K562 (cell line): Measurements from ENCODE around the gene SEH1L.

Experiments used
- BHLHE40 ChIP-seq: IDR thresholded peaks from 2 replicates; pipeline ENCODE4 v1.6.1; 2011; ENCODE audit warnings: low read length, improper control_type of control experiment
- BRCA1 ChIP-seq, 2 experiments: fragments of 450-650 bp in 1 of 2; sonication (generic) in 1 of 2; formaldehyde crosslinking in 1 of 2; IDR thresholded peaks; 2 replicates each; pipeline versions ENCODE4 v1.5.0 to v1.6.1; 2017 to 2020; ENCODE audit warnings: mild to moderate bottlenecking in 1 of 2, missing genetic modification reagents in 1 of 2
- ERF ChIP-seq: fragments of 450-650 bp; formaldehyde crosslinking; IDR thresholded peaks from 2 replicates; pipeline ENCODE4 v1.4.0; 2020; ENCODE audit warnings: mild to moderate bottlenecking, mixed read lengths
- POLR2A ChIP-seq: fragments of 450-650 bp; conservative IDR thresholded peaks from 2 replicates; pipeline ENCODE4 v1.6.1; 2016
- TF ChIP-seq, protein P1 (sequence below), 2 experiments: fragments of 450-650 bp; formaldehyde crosslinking in 1 of 2; IDR thresholded peaks; 2 replicates each; pipeline versions ENCODE4 v1.4.0 to v1.6.1; 2014 to 2020; ENCODE audit warnings: mild to moderate bottlenecking in 2 of 2, borderline replicate concordance in 1 of 2, low read depth in 1 of 2
- TF ChIP-seq, protein P2 (sequence below): fragments of 250-450 bp; sonication (Bioruptor Pico); IDR thresholded peaks from 2 replicates; pipeline ENCODE4 v1.5.0; 2020; ENCODE audit warnings: mild to moderate bottlenecking, borderline replicate concordance

DNA sequence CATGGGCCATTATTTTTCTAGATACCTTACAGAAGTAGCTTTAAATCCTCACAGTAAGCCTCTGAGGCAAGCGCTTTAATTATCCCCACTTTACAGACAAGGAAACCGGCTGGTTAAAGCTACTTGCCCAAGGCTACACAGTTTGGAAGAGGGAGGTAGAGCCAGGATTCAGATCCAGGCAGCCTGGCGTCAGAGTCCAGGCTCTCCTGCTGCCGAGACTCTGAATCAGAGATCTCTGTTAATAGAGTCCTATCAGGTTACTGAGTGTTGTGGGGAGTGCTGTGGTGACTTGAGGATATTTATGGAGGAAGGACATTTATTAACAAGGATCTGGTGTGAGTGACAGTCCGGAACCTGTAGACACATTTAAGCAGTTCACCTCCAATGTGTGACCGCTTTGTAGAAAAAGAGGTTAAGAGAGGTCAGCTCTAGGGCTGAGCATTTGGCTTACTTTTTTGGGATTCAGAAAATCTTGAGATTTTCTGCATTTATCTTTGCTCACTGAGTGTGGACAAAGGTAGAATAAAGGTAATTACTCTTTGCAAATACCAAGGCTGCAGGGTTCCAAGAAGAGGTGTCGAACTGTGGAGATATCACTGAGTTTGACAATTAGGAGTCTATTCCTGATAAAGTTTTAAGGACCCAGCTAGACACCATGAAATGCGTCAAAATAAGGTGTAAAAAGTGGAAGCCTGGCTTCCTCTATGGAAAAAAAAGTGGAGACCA, 41.7 kb downstream of the SEH1L start:
- no peak for TF ChIP-seq ERF
- no peak for TF ChIP-seq BHLHE40
- no peak for TF ChIP-seq POLR2A
- no peak for TF ChIP-seq BRCA1 (IDR thresholded peaks at IDR 0.05)
- no peak for TF ChIP-seq BRCA1 (CRISPR knock-in tag; IDR thresholded peaks at IDR 0.05)
- TF ChIP-seq, protein P1, sequence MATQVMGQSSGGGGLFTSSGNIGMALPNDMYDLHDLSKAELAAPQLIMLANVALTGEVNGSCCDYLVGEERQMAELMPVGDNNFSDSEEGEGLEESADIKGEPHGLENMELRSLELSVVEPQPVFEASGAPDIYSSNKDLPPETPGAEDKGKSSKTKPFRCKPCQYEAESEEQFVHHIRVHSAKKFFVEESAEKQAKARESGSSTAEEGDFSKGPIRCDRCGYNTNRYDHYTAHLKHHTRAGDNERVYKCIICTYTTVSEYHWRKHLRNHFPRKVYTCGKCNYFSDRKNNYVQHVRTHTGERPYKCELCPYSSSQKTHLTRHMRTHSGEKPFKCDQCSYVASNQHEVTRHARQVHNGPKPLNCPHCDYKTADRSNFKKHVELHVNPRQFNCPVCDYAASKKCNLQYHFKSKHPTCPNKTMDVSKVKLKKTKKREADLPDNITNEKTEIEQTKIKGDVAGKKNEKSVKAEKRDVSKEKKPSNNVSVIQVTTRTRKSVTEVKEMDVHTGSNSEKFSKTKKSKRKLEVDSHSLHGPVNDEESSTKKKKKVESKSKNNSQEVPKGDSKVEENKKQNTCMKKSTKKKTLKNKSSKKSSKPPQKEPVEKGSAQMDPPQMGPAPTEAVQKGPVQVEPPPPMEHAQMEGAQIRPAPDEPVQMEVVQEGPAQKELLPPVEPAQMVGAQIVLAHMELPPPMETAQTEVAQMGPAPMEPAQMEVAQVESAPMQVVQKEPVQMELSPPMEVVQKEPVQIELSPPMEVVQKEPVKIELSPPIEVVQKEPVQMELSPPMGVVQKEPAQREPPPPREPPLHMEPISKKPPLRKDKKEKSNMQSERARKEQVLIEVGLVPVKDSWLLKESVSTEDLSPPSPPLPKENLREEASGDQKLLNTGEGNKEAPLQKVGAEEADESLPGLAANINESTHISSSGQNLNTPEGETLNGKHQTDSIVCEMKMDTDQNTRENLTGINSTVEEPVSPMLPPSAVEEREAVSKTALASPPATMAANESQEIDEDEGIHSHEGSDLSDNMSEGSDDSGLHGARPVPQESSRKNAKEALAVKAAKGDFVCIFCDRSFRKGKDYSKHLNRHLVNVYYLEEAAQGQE (IDR thresholded peaks at IDR 0.05; ENCODE audit: borderline replicate concordance): no peak
- TF ChIP-seq, protein P1 (CRISPR knock-in tag; IDR thresholded peaks at IDR 0.05; ENCODE audit: low read depth): no peak
- TF ChIP-seq, protein P2, sequence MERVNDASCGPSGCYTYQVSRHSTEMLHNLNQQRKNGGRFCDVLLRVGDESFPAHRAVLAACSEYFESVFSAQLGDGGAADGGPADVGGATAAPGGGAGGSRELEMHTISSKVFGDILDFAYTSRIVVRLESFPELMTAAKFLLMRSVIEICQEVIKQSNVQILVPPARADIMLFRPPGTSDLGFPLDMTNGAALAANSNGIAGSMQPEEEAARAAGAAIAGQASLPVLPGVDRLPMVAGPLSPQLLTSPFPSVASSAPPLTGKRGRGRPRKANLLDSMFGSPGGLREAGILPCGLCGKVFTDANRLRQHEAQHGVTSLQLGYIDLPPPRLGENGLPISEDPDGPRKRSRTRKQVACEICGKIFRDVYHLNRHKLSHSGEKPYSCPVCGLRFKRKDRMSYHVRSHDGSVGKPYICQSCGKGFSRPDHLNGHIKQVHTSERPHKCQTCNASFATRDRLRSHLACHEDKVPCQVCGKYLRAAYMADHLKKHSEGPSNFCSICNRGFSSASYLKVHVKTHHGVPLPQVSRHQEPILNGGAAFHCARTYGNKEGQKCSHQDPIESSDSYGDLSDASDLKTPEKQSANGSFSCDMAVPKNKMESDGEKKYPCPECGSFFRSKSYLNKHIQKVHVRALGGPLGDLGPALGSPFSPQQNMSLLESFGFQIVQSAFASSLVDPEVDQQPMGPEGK (CRISPR knock-in tag): no peak
